ENCODE results near the gene RARA. TPM values are rescaled to one million over a fixed set of nuclear protein-coding genes. Genes with fewer than 3 reads are reported as not detected.

RARA gene
- total and polyA plus RNA-seq, 5 donors from 2014 or later = 7.3 to 126 (median 12.8) TPM

GRCh38 chr17:40342504-40343218 lies 33.7 kb downstream of the RARA start:
- Mint-ChIP-seq H3K36me3 (peaks cover 3% of the 10 kb centered on the region), H3K4me3 (peak overlapping the region; percentile 82 to 93 (median 86)), H3K27ac (peak overlapping the region; percentile 82 to 93 (median 89)), H3K27me3 (no peaks in the 10 kb centered on the region), H3K4me1 (peaks cover 0 to 85% (median 54%) of the 10 kb centered on the region in 4 donors), H3K9me3 (no peaks in the 10 kb centered on the region)
- Histone ChIP-seq H3K9me3 (ENCODE audit: control insufficient read depth in 2 of 2, low read length in 2 of 2) (no peaks in the 10 kb centered on the region), H3K27ac (ENCODE audit: insufficient read depth, low read length, poor library complexity, severe bottlenecking) (peak overlapping the region; percentile 96), H3K36me3 (ENCODE audit: control insufficient read depth, insufficient read depth, low read length) (peaks cover 11% of the 10 kb centered on the region), H3K27me3 (ENCODE audit: control insufficient read depth, insufficient read depth, low read length) (no peaks in the 10 kb centered on the region), H3K4me1 (ENCODE audit: control insufficient read depth, insufficient read depth, low read length, poor library complexity, severe bottlenecking) (peaks cover 80% of the 10 kb centered on the region), H3K4me3 (ENCODE audit: low read depth, low read length) (peak overlapping the region; percentile 18)
- DNase-seq (no peak), ATAC-seq (ENCODE audit: low read depth in 2 of 2) (no peak)

- Histone ChIP-seq H3K27me3 (ENCODE audit: control insufficient read depth, insufficient read depth, low read length) (no peaks in the 10 kb centered on the region), H3K4me1 (ENCODE audit: control insufficient read depth, insufficient read depth, low read length, poor library complexity, severe bottlenecking) (peaks cover 80% of the 10 kb centered on the region), H3K36me3 (ENCODE audit: control insufficient read depth, insufficient read depth, low read length) (peaks cover 11% of the 10 kb centered on the region), H3K9me3 (ENCODE audit: control insufficient read depth in 2 of 2, low read length in 2 of 2) (no peaks in the 10 kb centered on the region), H3K4me3 (ENCODE audit: low read depth, low read length) (peak overlapping the region; percentile 18), H3K27ac (ENCODE audit: insufficient read depth, low read length, poor library complexity, severe bottlenecking) (peak overlapping the region; percentile 81)
- H3K9me3 Mint-ChIP-seq = no peaks in the 10 kb centered on the region
- H3K27ac Mint-ChIP-seq = peak overlapping the region; percentile 83 to 93 (median 89)
- no peaks in the 10 kb centered on the region for H3K27me3 Mint-ChIP-seq
- H3K4me3 Mint-ChIP-seq = peak overlapping the region; percentile 82 to 93 (median 86)
- DNase-seq = no peak
- H3K36me3 Mint-ChIP-seq = no peaks in the 10 kb centered on the region
- peaks cover 0 to 85% (median 49%) of the 10 kb centered on the region in 4 donors for H3K4me1 Mint-ChIP-seq
- ATAC-seq (ENCODE audit: low read depth in 2 of 2) = no peak
Observed at GRCh38 chr17:40343219-40344119, 34.5 kb downstream of the RARA start.

- H3K27me3 ChIP-seq (ENCODE audit: control insufficient read depth, insufficient read depth, low read length) = no peaks in the 10 kb centered on the region
- H3K4me1 Mint-ChIP-seq = peaks cover 0 to 83% (median 45%) of the 10 kb centered on the region in 4 donors
- no peak for DNase-seq
- no peaks in the 10 kb centered on the region for H3K9me3 ChIP-seq (ENCODE audit: control insufficient read depth in 2 of 2, low read length in 2 of 2)
- H3K27me3 Mint-ChIP-seq = no peaks in the 10 kb centered on the region
- H3K27ac Mint-ChIP-seq = peak overlapping the region; percentile 83 to 93 (median 89)
- no peak for ATAC-seq (ENCODE audit: low read depth in 2 of 2)
- peak overlapping the region; percentile 59 for H3K4me3 ChIP-seq (ENCODE audit: low read depth, low read length)
- H3K4me1 ChIP-seq (ENCODE audit: control insufficient read depth, insufficient read depth, low read length, poor library complexity, severe bottlenecking) = peaks cover 83% of the 10 kb centered on the region
- H3K9me3 Mint-ChIP-seq = no peaks in the 10 kb centered on the region
- H3K4me3 Mint-ChIP-seq = peak overlapping the region; percentile 82 to 93 (median 86)
- no peaks in the 10 kb centered on the region for H3K36me3 Mint-ChIP-seq
- peak overlapping the region; percentile 81 for H3K27ac ChIP-seq (ENCODE audit: insufficient read depth, low read length, poor library complexity, severe bottlenecking)
- H3K36me3 ChIP-seq (ENCODE audit: control insufficient read depth, insufficient read depth, low read length) = peaks cover 18% of the 10 kb centered on the region
Observed at GRCh38 chr17:40344421-40345160, 35.6 kb downstream of the RARA start.

- H3K36me3 ChIP-seq (ENCODE audit: control insufficient read depth, insufficient read depth, low read length) = peaks cover 20% of the 10 kb centered on the region
- Mint-ChIP-seq H3K4me1 (peaks cover 0 to 82% (median 42%) of the 10 kb centered on the region in 4 donors), H3K27me3 (no peaks in the 10 kb centered on the region), H3K27ac (peak overlapping the region; percentile 26 to 93 (median 89)), H3K4me3 (peak overlapping the region; percentile 82 to 93 (median 86)), H3K36me3 (peaks cover 3% of the 10 kb centered on the region), H3K9me3 (no peaks in the 10 kb centered on the region)
- H3K27me3 ChIP-seq (ENCODE audit: control insufficient read depth, insufficient read depth, low read length) = no peaks in the 10 kb centered on the region
- ATAC-seq (ENCODE audit: low read depth in 2 of 2) (peak; percentile 10 to 15), DNase-seq (peak in 1 of 3 donors; percentile 42)
- peak overlapping the region; percentile 81 for H3K27ac ChIP-seq (ENCODE audit: insufficient read depth, low read length, poor library complexity, severe bottlenecking)
- peak overlapping the region; percentile 59 for H3K4me3 ChIP-seq (ENCODE audit: low read depth, low read length)
- H3K9me3 ChIP-seq (ENCODE audit: control insufficient read depth in 2 of 2, low read length in 2 of 2) = no peaks in the 10 kb centered on the region
- peaks cover 83% of the 10 kb centered on the region for H3K4me1 ChIP-seq (ENCODE audit: control insufficient read depth, insufficient read depth, low read length, poor library complexity, severe bottlenecking)
Observed at GRCh38 chr17:40345161-40345993, 36.4 kb downstream of the RARA start.

- peak overlapping the region; percentile 66 to 91 (median 80) for H3K27ac Mint-ChIP-seq
- no peaks in the 10 kb centered on the region for H3K27me3 Mint-ChIP-seq
- peak overlapping the region; percentile 53 to 88 (median 75) for H3K4me3 Mint-ChIP-seq
- Histone ChIP-seq H3K4me3 (ENCODE audit: low read depth, low read length) (peak overlapping the region; percentile 37), H3K4me1 (ENCODE audit: control insufficient read depth, insufficient read depth, low read length, poor library complexity, severe bottlenecking) (peaks cover 75% of the 10 kb centered on the region), H3K9me3 (ENCODE audit: control insufficient read depth in 2 of 2, low read length in 2 of 2) (no peaks in the 10 kb centered on the region), H3K36me3 (ENCODE audit: control insufficient read depth, insufficient read depth, low read length) (peaks cover 23% of the 10 kb centered on the region), H3K27me3 (ENCODE audit: control insufficient read depth, insufficient read depth, low read length) (no peaks in the 10 kb centered on the region), H3K27ac (ENCODE audit: insufficient read depth, low read length, poor library complexity, severe bottlenecking) (peak overlapping the region; percentile 81)
- no peaks in the 10 kb centered on the region for H3K9me3 Mint-ChIP-seq
- ATAC-seq (ENCODE audit: low read depth in 2 of 2) (no peak), DNase-seq (no peak)
- H3K36me3 Mint-ChIP-seq = peaks cover 3% of the 10 kb centered on the region
- peaks cover 0 to 74% (median 38%) of the 10 kb centered on the region in 4 donors for H3K4me1 Mint-ChIP-seq
Observed at GRCh38 chr17:40345994-40346764, 37.2 kb downstream of the RARA start.

- no peaks in the 10 kb centered on the region for H3K9me3 ChIP-seq (ENCODE audit: control insufficient read depth in 2 of 2, low read length in 2 of 2)
- DNase-seq (no peak), ATAC-seq (ENCODE audit: low read depth in 2 of 2) (no peak)
- Mint-ChIP-seq H3K27me3 (no peaks in the 10 kb centered on the region), H3K27ac (peak overlapping the region; percentile 87 to 97 (median 91)), H3K36me3 (peaks cover 3% of the 10 kb centered on the region), H3K9me3 (no peaks in the 10 kb centered on the region), H3K4me1 (peaks cover 0 to 73% (median 38%) of the 10 kb centered on the region in 4 donors), H3K4me3 (peak overlapping the region; percentile 38 to 87 (median 68))
- H3K27ac ChIP-seq (ENCODE audit: insufficient read depth, low read length, poor library complexity, severe bottlenecking) = peak overlapping the region; percentile 81
- no peaks in the 10 kb centered on the region for H3K27me3 ChIP-seq (ENCODE audit: control insufficient read depth, insufficient read depth, low read length)
- H3K4me3 ChIP-seq (ENCODE audit: low read depth, low read length) = no peak overlapping the region
- peaks cover 25% of the 10 kb centered on the region for H3K36me3 ChIP-seq (ENCODE audit: control insufficient read depth, insufficient read depth, low read length)
- peaks cover 71% of the 10 kb centered on the region for H3K4me1 ChIP-seq (ENCODE audit: control insufficient read depth, insufficient read depth, low read length, poor library complexity, severe bottlenecking)
Observed at GRCh38 chr17:40346765-40347158, 37.8 kb downstream of the RARA start.
